Dedifferentiated amniotic fluid mesenchymal stem cell (primary cell): ENCODE measurements around the gene HLA-DMA.
A peak's percentile ranks its signal among the peaks of the same experiment; 100 is the strongest.

Source experiments
- DNase-seq: peaks from one replicate; pipeline ENCODE4 v3.0.0-alpha.2; 2016; ENCODE audit errors: extremely low spot score

HLA-DMA gene

DNA sequence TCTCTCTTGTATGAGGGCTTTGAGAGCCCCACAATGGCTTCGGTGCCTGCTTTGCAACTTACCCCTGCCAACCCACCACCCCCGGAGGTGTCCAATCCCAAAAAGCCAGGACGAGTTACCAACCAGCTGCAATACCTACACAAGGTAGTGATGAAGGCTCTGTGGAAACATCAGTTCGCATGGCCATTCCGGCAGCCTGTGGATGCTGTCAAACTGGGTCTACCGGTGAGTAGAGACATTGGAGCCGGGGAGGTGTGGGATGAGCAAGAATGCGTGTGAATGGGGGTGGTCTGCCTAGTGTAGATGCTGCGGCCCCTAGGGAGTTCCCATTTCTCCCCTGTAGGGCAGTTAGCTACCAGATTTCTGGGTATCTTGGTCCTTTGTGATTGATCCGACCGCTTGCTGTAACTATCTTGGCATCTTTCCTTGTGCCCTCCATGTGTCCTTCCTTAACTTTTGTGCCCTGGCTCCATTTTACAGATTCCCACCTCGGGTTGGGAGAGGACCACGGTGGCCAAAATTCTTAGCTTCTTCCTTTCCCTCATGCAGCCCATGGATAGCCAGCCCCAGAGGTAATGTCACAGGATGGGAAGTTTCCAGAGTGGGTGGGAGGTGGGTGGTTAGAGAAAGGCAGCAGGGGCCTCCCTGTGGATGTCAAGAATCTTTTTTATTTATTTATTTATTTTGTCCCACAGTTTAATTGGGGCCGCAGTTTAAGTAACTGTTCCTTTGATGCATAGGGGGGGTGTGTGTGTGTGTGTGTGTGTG is 21.8 kb upstream of the HLA-DMA start:
- DNase-seq: no peak

DNA sequence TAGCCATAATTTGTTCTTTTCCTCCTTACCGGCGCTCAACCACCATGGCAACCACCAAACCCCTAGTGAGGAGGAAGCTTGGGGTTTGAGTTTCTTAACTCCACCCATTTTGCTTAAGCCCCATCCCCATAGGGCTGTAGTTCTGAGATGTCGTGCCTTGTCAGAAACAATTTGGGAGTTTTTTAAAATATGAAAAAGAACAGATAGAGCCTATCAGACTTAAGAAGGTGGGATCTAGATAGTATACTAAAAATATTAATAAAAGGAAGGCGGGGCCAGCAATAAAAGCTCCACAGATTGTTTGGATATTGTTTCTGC is 21.1 kb upstream of the HLA-DMA start:
- DNase-seq: peak; percentile 30

DNA sequence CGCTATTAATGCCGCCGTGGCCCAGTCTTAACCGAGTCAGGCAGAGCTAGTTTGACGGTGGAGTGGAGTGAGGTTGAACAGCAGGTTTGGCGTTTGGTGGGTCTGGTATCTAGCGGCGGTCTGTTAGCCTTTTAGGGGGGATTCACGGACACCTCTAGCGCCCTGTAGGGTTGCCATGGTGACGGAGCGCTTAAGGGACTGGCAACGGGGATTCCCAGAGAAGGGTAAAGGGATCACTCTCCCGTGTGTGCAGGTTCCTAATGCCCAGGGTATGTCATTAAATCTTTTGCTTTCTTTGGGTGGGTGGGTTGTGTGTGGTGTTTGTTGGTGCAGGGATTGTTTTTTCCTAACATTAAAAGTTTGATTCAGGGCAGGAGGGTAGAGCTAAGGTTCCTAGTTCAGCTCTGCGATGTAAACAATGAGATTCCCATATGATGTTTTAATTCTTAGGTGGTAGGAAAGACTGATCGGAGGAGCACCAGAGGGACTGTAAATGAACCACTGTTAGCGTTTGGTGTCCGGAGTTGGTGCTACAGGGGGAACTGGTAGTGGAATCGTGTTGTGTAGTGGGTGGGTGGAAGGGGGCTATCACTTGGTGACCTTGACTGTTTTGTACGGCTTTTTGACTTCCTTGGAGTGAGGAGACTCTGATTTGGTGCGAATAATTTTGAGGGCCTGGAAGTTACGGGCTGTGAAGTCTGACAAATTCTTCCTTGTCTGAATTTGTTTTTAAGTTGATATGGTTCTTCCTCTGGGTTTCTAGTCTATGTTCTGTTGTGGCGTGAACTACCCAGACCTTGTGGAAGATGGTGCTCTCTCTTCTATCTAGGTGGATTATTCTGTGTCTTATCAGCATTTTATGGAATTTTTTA is 20.5 kb upstream of the HLA-DMA start:
- no peak for DNase-seq

- no peak for DNase-seq
Measured at GRCh38 chr6:32972353-32973143, 19.7 kb upstream of the HLA-DMA start.

DNA sequence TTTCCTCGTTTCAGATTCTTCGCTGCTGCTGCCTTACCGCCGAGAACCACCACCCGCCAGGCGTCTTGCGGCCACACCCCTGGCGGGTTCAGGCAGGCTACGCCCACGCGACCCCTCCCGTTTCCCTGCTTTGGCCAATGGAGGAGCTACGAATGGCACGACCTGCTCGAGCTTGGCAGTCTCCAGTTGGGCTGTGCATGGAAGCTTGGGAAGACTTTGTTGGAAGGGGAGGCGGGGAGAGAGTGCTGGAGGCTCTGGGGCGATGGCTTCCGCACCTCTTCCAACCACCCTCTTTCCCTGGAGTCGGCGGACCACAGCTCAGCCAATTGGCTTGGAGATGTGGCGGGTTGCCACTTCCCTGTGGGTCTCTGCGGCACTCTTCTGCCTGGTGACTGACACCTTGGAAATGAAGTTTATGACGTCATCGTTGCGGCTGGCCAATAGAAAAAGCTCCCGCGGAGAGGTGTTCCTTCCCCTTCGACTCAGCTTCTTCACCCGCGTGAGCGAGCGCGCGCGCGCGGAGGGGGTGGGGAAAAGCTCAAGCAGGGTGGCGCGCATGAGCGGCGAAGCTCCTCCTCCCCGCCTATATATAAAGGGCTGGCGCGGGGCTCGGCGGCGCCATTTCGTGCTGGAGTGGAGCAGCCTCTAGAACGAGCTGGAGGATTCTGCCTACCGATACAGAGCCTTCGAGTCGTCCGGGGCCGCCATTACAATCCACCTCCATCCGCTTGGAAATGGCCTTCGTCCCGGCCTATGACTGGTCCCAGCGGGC is 18.9 kb upstream of the HLA-DMA start:
- DNase-seq: peak; percentile 100

GRCh38 chr6:32971242-32971580 is 18.3 kb upstream of the HLA-DMA start:
- DNase-seq: no peak

GRCh38 chr6:32970413-32971241 is 17.7 kb upstream of the HLA-DMA start:
- DNase-seq: peak; percentile 72

DNA sequence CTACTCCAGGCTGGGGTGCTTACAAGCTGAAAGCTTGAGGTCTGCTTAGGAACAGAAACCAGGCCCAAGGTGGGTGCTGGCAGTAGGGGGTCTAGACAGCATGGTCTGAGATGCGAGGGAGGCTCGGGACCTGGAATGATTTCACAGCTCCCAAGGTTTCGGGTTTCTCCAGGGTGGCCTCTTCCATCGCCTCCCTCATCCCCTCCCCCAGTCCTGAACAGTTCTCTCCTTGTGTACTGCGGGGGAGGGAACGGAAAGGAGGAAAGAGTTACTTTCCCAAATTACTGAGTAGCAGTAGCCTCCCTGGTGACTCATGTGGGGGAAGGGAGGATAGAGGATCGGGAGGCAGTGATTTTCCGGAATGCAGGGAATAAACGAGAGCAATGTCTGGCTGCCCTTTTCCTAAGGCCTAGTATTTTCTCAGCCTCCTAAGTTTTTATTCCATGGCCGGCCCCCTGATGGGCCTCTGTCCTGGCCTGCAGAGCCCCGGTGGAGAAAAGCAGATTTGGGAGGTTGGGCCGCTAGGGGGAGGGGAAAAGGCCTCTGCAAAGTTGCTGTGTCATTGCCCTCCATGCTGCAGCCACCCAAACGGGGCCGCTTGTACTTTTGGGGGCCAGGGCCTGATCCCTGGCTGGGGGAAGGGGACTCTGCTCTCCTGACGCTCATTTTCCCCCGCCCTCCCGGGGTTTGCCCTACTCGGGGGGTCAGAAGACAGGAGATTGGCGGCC is 17.0 kb upstream of the HLA-DMA start:
- peak; percentile 85 for DNase-seq

- peak; percentile 51 for DNase-seq
Measured at GRCh38 chr6:32968867-32969684, 16.2 kb upstream of the HLA-DMA start.

GRCh38 chr6:32968093-32968866 is 15.4 kb upstream of the HLA-DMA start, which contains the start of gene BRD2:
Gene BRD2, plus strand, starts transcription at chr6:32968594. Its CDS starts 4,305 bp downstream, at chr6:32972899.
- DNase-seq: peak; percentile 96

- no peak for DNase-seq
Measured at GRCh38 chr6:32967151-32968091, 14.5 kb upstream of the HLA-DMA start.

DNA sequence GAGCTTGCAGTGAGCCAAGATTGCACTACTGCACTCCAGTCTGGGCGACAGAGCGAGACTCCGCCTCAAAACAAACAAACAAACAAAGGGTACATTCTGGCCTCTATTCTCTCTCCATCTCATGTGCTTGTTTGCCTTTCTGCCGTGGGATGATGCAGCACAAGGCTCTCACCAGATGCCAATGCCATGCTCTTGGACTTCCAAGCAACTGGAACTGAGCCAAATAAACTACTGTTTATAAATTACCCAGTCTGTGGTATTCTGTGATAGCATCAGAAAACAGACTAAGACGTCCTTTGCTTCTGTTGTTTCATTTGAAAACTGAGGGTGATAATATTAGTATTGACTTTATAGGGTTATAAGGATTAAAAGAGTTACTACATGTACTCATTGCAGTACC is 11.9 kb upstream of the HLA-DMA start:
- DNase-seq: no peak

GRCh38 chr6:32963866-32964265 is 11.0 kb upstream of the HLA-DMA start:
- no peak for DNase-seq

DNA sequence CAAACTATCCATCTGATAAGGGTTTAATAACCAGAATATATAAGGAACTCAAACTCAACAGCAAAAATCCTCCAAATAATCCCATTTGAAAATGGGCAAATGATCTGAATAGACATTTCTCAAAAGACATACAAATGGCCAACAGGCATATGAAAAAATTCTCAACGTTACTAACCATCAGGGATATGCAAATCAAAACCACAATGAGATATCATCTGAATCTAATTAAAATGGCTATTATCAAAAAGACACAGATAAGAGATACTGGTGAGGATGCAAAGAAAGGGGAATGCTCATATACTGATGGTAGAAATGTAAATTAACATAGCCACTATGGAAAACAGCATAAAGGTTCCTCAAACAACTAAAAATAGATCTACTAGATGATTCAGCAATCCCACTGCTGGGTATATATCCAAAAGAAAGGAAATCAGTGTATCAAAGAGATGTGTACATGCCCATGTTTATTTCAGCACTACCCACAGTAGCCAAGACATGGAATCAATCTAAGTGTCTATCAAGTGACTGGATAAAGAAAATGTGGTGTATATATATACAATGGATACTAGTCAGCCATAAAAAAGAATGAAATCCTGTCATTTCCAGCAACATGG is 9.4 kb upstream of the HLA-DMA start:
- DNase-seq: no peak

DNA sequence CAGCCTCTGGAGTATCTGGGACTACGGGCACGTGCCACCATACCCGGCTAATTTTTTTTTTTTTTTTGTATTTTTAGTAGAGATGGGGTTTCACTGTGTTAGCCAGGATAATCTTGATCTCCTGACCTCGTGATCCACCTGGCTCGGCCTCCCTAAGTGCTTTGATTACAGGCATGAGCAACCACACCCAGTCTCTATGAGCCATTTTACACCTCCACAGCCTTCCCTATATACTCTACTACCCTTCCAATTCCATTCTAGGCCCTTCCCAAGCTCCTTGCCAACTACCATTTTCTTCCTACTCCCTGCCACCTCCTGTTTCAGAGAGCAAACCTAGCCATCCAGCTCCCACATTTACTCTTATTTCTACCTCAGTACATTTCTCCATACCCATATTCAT is 7.7 kb upstream of the HLA-DMA start:
- DNase-seq: no peak

DNA sequence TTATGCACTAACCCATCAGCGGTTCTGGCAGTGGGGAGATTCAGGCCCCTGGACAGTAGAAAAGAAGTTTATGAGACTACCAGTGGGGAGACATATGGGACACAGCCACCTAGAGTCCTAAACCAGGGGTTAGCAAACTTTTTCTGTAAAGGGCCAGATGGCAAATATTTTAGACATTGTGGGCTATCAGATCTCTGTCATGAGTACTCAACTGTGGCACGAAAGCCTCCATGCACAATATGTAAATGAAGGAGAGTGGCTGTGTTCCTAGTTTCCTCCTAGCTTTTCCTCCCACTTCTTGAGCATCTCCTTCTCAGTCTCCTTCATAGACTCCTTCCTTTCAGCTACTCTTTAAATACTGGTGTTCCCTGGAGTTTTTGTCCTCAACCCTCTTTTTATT is 3.3 kb upstream of the HLA-DMA start:
- DNase-seq: no peak
